GM12891 (cell line): Measurements from ENCODE around the gene PRR14.

Experiments used
- PAX5 ChIP-seq: IDR thresholded peaks from 2 replicates; pipeline ENCODE4 v1.6.1; 2011; ENCODE audit warnings: low read length, moderate library complexity, mild to moderate bottlenecking; ENCODE audit not compliant: insufficient read depth, severe bottlenecking
- POLR2A ChIP-seq: IDR thresholded peaks from 2 replicates; pipeline ENCODE4 v1.6.1; 2011; ENCODE audit warnings: low read depth, low read length, control low read depth
- POLR2AphosphoS5 ChIP-seq: IDR thresholded peaks from 2 replicates; pipeline ENCODE4 v1.6.1; 2011; ENCODE audit warnings: low read depth, low read length, control low read depth
- TAF1 ChIP-seq: IDR thresholded peaks from 2 replicates; pipeline ENCODE4 v1.6.1; 2011; ENCODE audit warnings: low read depth, low read length, control low read depth

GRCh38 chr16:30636599-30636998 lies 14.2 kb upstream of the PRR14 start:
- no peak for TF ChIP-seq POLR2A
- no peak for TF ChIP-seq TAF1
- TF ChIP-seq POLR2AphosphoS5 = no peak
- TF ChIP-seq PAX5 = no peak
